ENCODE data around the gene PNMA8C.

- no peak for TF ChIP-seq CTCF (IDR thresholded peaks at IDR 0.05)
- no peak for TF ChIP-seq POLR2A (IDR thresholded peaks at IDR 0.05)
Measured at GRCh38 chr19:46475986-46476385, 47.2 kb upstream of the PNMA8C start.

Data from gastroesophageal sphincter (tissue), 3 donors.